ENCODE results near the gene AOC3.

- TF ChIP-seq ZBTB43 (CRISPR knock-in tag; conservative IDR thresholded peaks at IDR 0.05) (no peak), ZNF513 (CRISPR knock-in tag; conservative IDR thresholded peaks at IDR 0.05) (no peak), HDAC1 (CRISPR knock-in tag; IDR thresholded peaks at IDR 0.05) (no peak), EZH2 (conservative IDR thresholded peaks at IDR 0.05; ENCODE audit: low read depth, low read length) (no peak), TCF7L2 (IDR thresholded peaks at IDR 0.05; ENCODE audit: low read depth, low read length) (no peak), NR2F1 (CRISPR knock-in tag; IDR thresholded peaks at IDR 0.05) (no peak), ATF4 (CRISPR knock-in tag; IDR thresholded peaks at IDR 0.05) (no peak), CREM (IDR thresholded peaks at IDR 0.05) (no peak), CREM (CRISPR knock-in tag; IDR thresholded peaks at IDR 0.05) (no peak), MBNL3 (CRISPR knock-in tag; conservative IDR thresholded peaks at IDR 0.05) (no peak), HDAC6 (IDR thresholded peaks at IDR 0.05; ENCODE audit: low read depth, low read length) (no peak), ATF3 (CRISPR knock-in tag; IDR thresholded peaks at IDR 0.05) (no peak), NR2C2 (CRISPR knock-in tag; IDR thresholded peaks at IDR 0.05; ENCODE audit: borderline replicate concordance) (no peak), USF2 (IDR thresholded peaks at IDR 0.05; ENCODE audit: low read depth, low read length) (no peak), USF2 (CRISPR knock-in tag; IDR thresholded peaks at IDR 0.05; ENCODE audit: borderline replicate concordance) (no peak), ARNT2 (CRISPR knock-in tag; IDR thresholded peaks at IDR 0.05; ENCODE audit: low read depth) (no peak)
Observed at GRCh38 chr17:42849031-42849430, 2.0 kb upstream of the AOC3 start.

Measured in HepG2 (cell line).